K562 (cell line): ENCODE measurements around the gene BACE2. TPM values are rescaled to one million over a fixed set of nuclear protein-coding genes. Genes with fewer than 3 reads are reported as not detected.

Experiments
- ATAC-seq: fragments of 200-7000 bp; cut with Tn5 transposase; 3 replicates; pipeline ENCODE4 v1.9.1; 2020; ENCODE audit warnings: moderate library complexity
- BruUV-seq: library from RNA; stranded (reverse); fragments of 400-500 nt; replicated peaks from 2 replicates; lab custom pipeline; 2021; lab: Mats Ljungman, UMichigan
- CTCF ChIA-PET: fragments of 300-600 bp; formaldehyde crosslinking; extraction: SDS; loops from one replicate; lab custom pipeline; 2021; ENCODE audit warnings: low intra/inter-chr PET ratio; lab: Yijun Ruan, JAX
- POLR2A ChIA-PET: fragments of 300-600, 350-650 bp; sonication (Branson Sonifier 250); formaldehyde crosslinking; extraction: SDS; loops from one replicate; lab custom pipeline; 2021; ENCODE audit warnings: antibody characterized with exemption, inconsistent platforms; lab: Yijun Ruan, JAX
- DNase-seq, 4 experiments: peaks; one replicate each; pipeline versions ENCODE4 v3.0.0 to v3.0.0-alpha.2; 2011 to 2018; ENCODE audit warnings: low spot score in 3 of 4, mixed read lengths in 3 of 4; ENCODE audit errors: extremely low read depth in 1 of 4
- FAIRE-seq: peaks from 2 replicates; lab custom pipeline; 2011; peaks lifted over from hg19 to GRCh38; lab: Jason Lieb, UNC
- H2AFZ ChIP-seq: 2 replicates; pipeline ENCODE4 v1.6.0; 2011; ENCODE audit warnings: low read depth, low read length, control low read depth, inconsistent platforms
- H3K27ac ChIP-seq: fragments of 200-600 bp; 3 replicates; pipeline ENCODE4 v1.8.0; 2011; ENCODE audit warnings: low read depth, mild to moderate bottlenecking, control low read depth, inconsistent platforms, low read length, moderate library complexity, mixed read lengths; ENCODE audit errors: extremely low read depth
- H3K27me3 ChIP-seq, 2 experiments: fragments of 300-600 bp in 1 of 2; 2 replicates in 1 of 2; 3 replicates in 1 of 2; pipeline versions ENCODE4 v1.6.0 to v1.8.0; 2011; ENCODE audit warnings: inconsistent platforms in 2 of 2, low read length in 2 of 2, mild to moderate bottlenecking in 1 of 2, mixed read lengths in 1 of 2, moderate library complexity in 1 of 2; ENCODE audit not compliant: control insufficient read depth in 2 of 2, insufficient read depth in 2 of 2
- H3K36me3 ChIP-seq: fragments of 300-600 bp; 3 replicates; pipeline ENCODE4 v1.8.0; 2011; ENCODE audit warnings: mild to moderate bottlenecking, low read length, inconsistent platforms; ENCODE audit not compliant: control insufficient read depth, insufficient read depth
- H3K4me1 ChIP-seq, 2 experiments: fragments of 200-600 bp in 1 of 2; replicated peaks in 1 of 2; 2 replicates in 1 of 2; 3 replicates in 1 of 2; pipeline versions ENCODE4 v1.5.1 to v1.8.0; 2011; ENCODE audit warnings: inconsistent platforms in 2 of 2, low read length in 2 of 2, mild to moderate bottlenecking in 1 of 2, mixed read lengths in 1 of 2, moderate library complexity in 1 of 2; ENCODE audit not compliant: control insufficient read depth in 2 of 2, insufficient read depth in 2 of 2
- H3K4me2 ChIP-seq: 2 replicates; pipeline ENCODE4 v1.6.1; 2011; ENCODE audit warnings: low read length, control low read depth, inconsistent platforms, mixed read lengths; ENCODE audit not compliant: insufficient read depth
- H3K4me3 ChIP-seq: fragments of 200-600 bp; sonication (generic), shearing (Covaris generic); 2 replicates; pipeline ENCODE4 v1.5.1; 2016; ENCODE audit warnings: control low read depth, inconsistent platforms
- H3K79me2 ChIP-seq: fragments of 200-600 bp; 3 replicates; pipeline ENCODE4 v1.8.0; 2011; ENCODE audit warnings: low read length, inconsistent platforms; ENCODE audit not compliant: control insufficient read depth, insufficient read depth
- H3K9ac ChIP-seq, 2 experiments: 2 replicates each; pipeline versions ENCODE4 v1.6.0 to v1.6.1; 2011; ENCODE audit warnings: low read depth in 2 of 2, low read length in 2 of 2, control low read depth in 1 of 2, inconsistent platforms in 1 of 2, mild to moderate bottlenecking in 1 of 2, mixed read lengths in 1 of 2; ENCODE audit not compliant: insufficient read depth in 1 of 2
- H3K9me1 ChIP-seq: one replicate; pipeline ENCODE4 v1.6.0; 2011; ENCODE audit warnings: inconsistent platforms, mild to moderate bottlenecking, low read length, moderate library complexity; ENCODE audit not compliant: control insufficient read depth, insufficient read depth
- H3K9me3 ChIP-seq: replicated peaks from 2 replicates; pipeline ENCODE4 v1.5.1; 2011; ENCODE audit warnings: low read depth, low read length, inconsistent platforms; ENCODE audit not compliant: control insufficient read depth, insufficient read depth
- H4K20me1 ChIP-seq: replicated peaks from 2 replicates; pipeline ENCODE4 v1.6.1; 2011; ENCODE audit warnings: low read length, inconsistent platforms, mixed read lengths; ENCODE audit not compliant: control insufficient read depth, insufficient read depth
- KDM2B ChIP-seq: fragments of 250-450 bp; sonication (Bioruptor Pico); IDR thresholded peaks from 2 replicates; pipeline ENCODE4 v1.8.0; 2021; ENCODE audit warnings: mild to moderate bottlenecking, moderate library complexity
- MLX ChIP-seq, 2 experiments: fragments of 450-650 bp in 1 of 2; sonication (generic) in 1 of 2; formaldehyde crosslinking; conservative IDR thresholded peaks; 2 replicates each; pipeline versions ENCODE4 v1.4.0 to v1.8.1; 2020 to 2022; ENCODE audit warnings: mild to moderate bottlenecking in 1 of 2, missing genetic modification reagents in 1 of 2
- NFIC ChIP-seq: fragments of 450-650 bp; IDR thresholded peaks from 2 replicates; pipeline ENCODE4 v1.6.1; 2017; ENCODE audit warnings: mild to moderate bottlenecking, inconsistent platforms
- NFIX ChIP-seq: fragments of 250-450 bp; sonication (Bioruptor Pico); IDR thresholded peaks from 2 replicates; pipeline ENCODE4 v1.4.0; 2020; ENCODE audit warnings: low read depth, mild to moderate bottlenecking, moderate library complexity
- PML ChIP-seq: IDR thresholded peaks from 2 replicates; pipeline ENCODE4 v1.6.1; 2012; ENCODE audit warnings: low read length, inconsistent platforms
- SPI1 ChIP-seq: IDR thresholded peaks from 2 replicates; pipeline ENCODE4 v1.6.1; 2011; ENCODE audit warnings: low read depth, low read length, control low read depth, borderline replicate concordance
- ZNF143 ChIP-seq: sonication (generic); formaldehyde crosslinking; IDR thresholded peaks from 2 replicates; pipeline ENCODE4 v1.9.0; 2022; ENCODE audit warnings: mild to moderate bottlenecking, missing genetic modification reagents
- ZNF445 ChIP-seq: fragments of 250-450 bp; sonication (Bioruptor Pico); IDR thresholded peaks from 2 replicates; pipeline ENCODE4 v1.4.0; 2020; ENCODE audit warnings: low read depth, mild to moderate bottlenecking, moderate library complexity
- ZNF511 ChIP-seq: sonication (generic); formaldehyde crosslinking; IDR thresholded peaks from 2 replicates; pipeline ENCODE4 v1.8.0; 2022; ENCODE audit warnings: mild to moderate bottlenecking, missing genetic modification reagents
- ZNF592 ChIP-seq: fragments of 450-650 bp; IDR thresholded peaks from 2 replicates; pipeline ENCODE4 v1.6.1; 2017; ENCODE audit warnings: antibody characterized with exemption, mild to moderate bottlenecking
- ZNF699 ChIP-seq: fragments of 250-450 bp; sonication (Bioruptor Pico); IDR thresholded peaks from 2 replicates; pipeline ENCODE4 v1.8.0; 2021; ENCODE audit warnings: mild to moderate bottlenecking, moderate library complexity; ENCODE audit not compliant: insufficient replicate concordance
- WGBS: fragments of 100-300 bp; shearing (Covaris generic); methylation state at CpG from one replicate; pipeline ENCODE4 v1.1.6; 2016; ENCODE audit warnings: low coverage, mixed read lengths; ENCODE audit not compliant: insufficient coverage; ENCODE audit errors: missing lambda C conversion rate; 5-methylcytosine and 5-hydroxymethylcytosine counted together
- in situ Hi-C: fragments of 300-500 bp; cut with MboI; formaldehyde crosslinking; loops from 4 replicates; pipeline ENCODE4 v1.15.0; 2018; ENCODE audit warnings: inconsistent platforms, mixed read lengths
- intact Hi-C: fragments of 100-400 bp; cut with micrococcal nuclease; formaldehyde crosslinking; loops from 2 replicates; pipeline ENCODE4 v1.14.2; 2022
- polyA plus RNA-seq, 8 experiments: library from polyadenylated mRNA; depleted of rRNA in 4 of 8; stranded (reverse) in 5 of 8; unstranded in 3 of 8; fragments of >200 nt; fragmentation: Nextera tagmentation in 2 of 8; fragmentation: Illumina TruSeq in 1 of 8; extraction: Ambion mirVana in 2 of 8; extraction: Trizol in 1 of 8; gene quantifications; 2 replicates each; pipeline versions ENCODE4 v1.2.1 to v1.2.3, GENCODE V29; 2011 to 2014; ENCODE audit warnings: inconsistent platforms in 1 of 8, missing spikeins in 1 of 8
- total RNA-seq, 7 experiments: library from RNA; depleted of rRNA in 6 of 7; stranded (reverse); fragments of >200 nt in 6 of 7; fragmentation: Illumina TruSeq in 2 of 7; extraction: Trizol in 2 of 7; gene quantifications; 2 replicates each; pipeline versions ENCODE4 v1.2.1 to v1.2.3, GENCODE V29; 2011 to 2021; ENCODE audit warnings: low replicate concordance in 1 of 7

BACE2 gene
- total and polyA plus RNA-seq, 9 of the 15 experiments (the other 6 are each of a cell fraction or from before 2014, with no cell fraction given): 0.05 to 0.24 (median 0.15) TPM; not detected in 2

GRCh38 chr21:41269535-41269934 is 101.6 kb downstream of the BACE2 start:
- WGBS: 0% methylated on average over 1 of the region's 1 CpG
- CTCF ChIA-PET: no interaction called here
- no TSS peak for BruUV-seq

GRCh38 chr21:41277196-41277595 is 109.2 kb downstream of the BACE2 start:
- H3K27me3 ChIP-seq: peaks cover 3 to 33% of the 10 kb centered on the region in 2 experiments; a peak in 3 of 5 replicates
- no peaks in the 10 kb centered on the region for H3K9me1 ChIP-seq
- BruUV-seq: no TSS peak
- CTCF ChIA-PET: no interaction called here
- no peak for FAIRE-seq
- WGBS: 0% methylated on average over 12 of the region's 12 CpGs
- no peaks in the 10 kb centered on the region for H3K36me3 ChIP-seq
- no peaks in the 10 kb centered on the region for H4K20me1 ChIP-seq
- in situ Hi-C loops (no loop called here), intact Hi-C loops (no loop called here)
- H3K9me3 ChIP-seq: no peaks in the 10 kb centered on the region
- no peak for ATAC-seq
- DNase-seq: no peak
- POLR2A ChIA-PET: no interaction called here
- H3K4me1 ChIP-seq: no peaks in the 10 kb centered on the region
- no peak overlapping the region for H2AFZ ChIP-seq
- H3K4me2 ChIP-seq: no peak overlapping the region
- H3K79me2 ChIP-seq: no peaks in the 10 kb centered on the region
- H3K4me3 ChIP-seq: no peak overlapping the region
- H3K27ac ChIP-seq: no peak overlapping the region
- no peak overlapping the region for H3K9ac ChIP-seq
- no peak for TF ChIP-seq KDM2B (CRISPR knock-in tag)
- TF ChIP-seq PML: no peak
- no peak for TF ChIP-seq ZNF592
- TF ChIP-seq MLX (CRISPR knock-in tag; conservative IDR thresholded peaks at IDR 0.05): no peak
- TF ChIP-seq ZNF511 (CRISPR knock-in tag): no peak

More at GRCh38 chr21:41269535-41269934, 101.6 kb downstream of the BACE2 start:
- Histone ChIP-seq H2AFZ (no peak overlapping the region), H3K27me3 (no peaks in the 10 kb centered on the region; a peak in 1 of 5 replicates), H3K36me3 (no peaks in the 10 kb centered on the region), H3K9ac (no peak overlapping the region), H4K20me1 (no peaks in the 10 kb centered on the region), H3K79me2 (no peaks in the 10 kb centered on the region), H3K4me3 (no peak overlapping the region), H3K4me1 (no peaks in the 10 kb centered on the region), H3K4me2 (no peak overlapping the region), H3K27ac (no peak overlapping the region), H3K9me3 (no peaks in the 10 kb centered on the region), H3K9me1 (no peaks in the 10 kb centered on the region)
- FAIRE-seq (no peak), ATAC-seq (no peak), DNase-seq (no peak)
- in situ Hi-C loops (no loop called here), intact Hi-C loops (no loop called here)
- POLR2A ChIA-PET: no interaction called here
- TF ChIP-seq NFIC (peak; percentile 86), ZNF143 (CRISPR knock-in tag) (no peak), NFIX (peak; percentile 67), ZNF699 (no peak), ZNF445 (CRISPR knock-in tag) (no peak), SPI1 (no peak)
